HEK293T (cell line): ENCODE measurements around the gene RASA2.
A peak's percentile ranks its signal among the peaks of the same experiment; 100 is the strongest.

Experiments used
- CTCF ChIA-PET: fragments of 350-600 bp; formaldehyde crosslinking; extraction: SDS; loops from one replicate; lab custom pipeline; 2021; ENCODE audit warnings: antibody characterized with exemption, inconsistent platforms; lab: Yijun Ruan, JAX
- POLR2A ChIA-PET: fragments of 350-600 bp; formaldehyde crosslinking; extraction: SDS; loops from one replicate; lab custom pipeline; 2020; ENCODE audit warnings: antibody characterized with exemption, inconsistent platforms; lab: Yijun Ruan, JAX
- DNase-seq: peaks from one replicate; pipeline ENCODE4 v3.0.0; 2012; ENCODE audit warnings: mixed read lengths; ENCODE audit errors: extremely low spot score
- ARNT ChIP-seq: fragments of 450-650 bp; IDR thresholded peaks from 2 replicates; pipeline ENCODE4 v1.6.1; 2017; ENCODE audit warnings: mild to moderate bottlenecking
- BHLHE40 ChIP-seq: fragments of 450-650 bp; IDR thresholded peaks from 2 replicates; pipeline ENCODE4 v1.6.1; 2016; ENCODE audit warnings: mild to moderate bottlenecking, moderate library complexity, borderline replicate concordance
- CTBP1 ChIP-seq: fragments of 450-650 bp; IDR thresholded peaks from 2 replicates; pipeline ENCODE4 v1.6.1; 2016; ENCODE audit warnings: borderline replicate concordance
- ELF4 ChIP-seq: fragments of 450-650 bp; IDR thresholded peaks from 2 replicates; pipeline ENCODE4 v1.6.1; 2017; ENCODE audit warnings: antibody characterized with exemption
- FOXA1 ChIP-seq: fragments of 450-650 bp; IDR thresholded peaks from 2 replicates; pipeline ENCODE4 v1.6.1; 2016; ENCODE audit warnings: mild to moderate bottlenecking
- FOXK2 ChIP-seq: fragments of 450-650 bp; IDR thresholded peaks from 2 replicates; pipeline ENCODE4 v1.6.1; 2016; ENCODE audit warnings: mild to moderate bottlenecking
- FOXM1 ChIP-seq: fragments of 450-650 bp; IDR thresholded peaks from 2 replicates; pipeline ENCODE4 v1.6.1; 2017; ENCODE audit warnings: mild to moderate bottlenecking, borderline replicate concordance
- HDGF ChIP-seq: fragments of 450-650 bp; IDR thresholded peaks from 2 replicates; pipeline ENCODE4 v1.6.1; 2017; ENCODE audit warnings: antibody characterized with exemption, borderline replicate concordance
- L3MBTL2 ChIP-seq: fragments of 450-650 bp; conservative IDR thresholded peaks from 2 replicates; pipeline ENCODE4 v1.6.1; 2016; ENCODE audit warnings: mild to moderate bottlenecking
- LEF1 ChIP-seq: fragments of 450-650 bp; IDR thresholded peaks from 2 replicates; pipeline ENCODE4 v1.6.1; 2017; ENCODE audit warnings: mild to moderate bottlenecking, borderline replicate concordance
- NFRKB ChIP-seq: fragments of 450-650 bp; IDR thresholded peaks from 2 replicates; pipeline ENCODE4 v1.6.1; 2016; ENCODE audit warnings: mild to moderate bottlenecking, moderate library complexity
- PKNOX1 ChIP-seq: fragments of 450-650 bp; IDR thresholded peaks from 2 replicates; pipeline ENCODE4 v1.6.1; 2016
- SP1 ChIP-seq: fragments of 450-650 bp; IDR thresholded peaks from 2 replicates; pipeline ENCODE4 v1.6.1; 2017
- SUZ12 ChIP-seq: fragments of 450-650 bp; IDR thresholded peaks from 2 replicates; pipeline ENCODE4 v1.6.1; 2016; ENCODE audit warnings: mild to moderate bottlenecking
- TARDBP ChIP-seq: fragments of 450-650 bp; IDR thresholded peaks from 2 replicates; pipeline ENCODE4 v1.6.1; 2016
- ZNF384 ChIP-seq: fragments of 450-650 bp; IDR thresholded peaks from 2 replicates; pipeline ENCODE4 v1.6.1; 2016

Gene RASA2

GRCh38 chr3:141449424-141449823, 37.4 kb upstream of the RASA2 start:
- ChIA-PET CTCF (interaction anchor here (0.6 to 1.9 kb wide), 3 partner anchors 89 to 138 kb away, joined by 3 to 9 read pairs (median 4); no protein-coding TSS in a partner anchor), POLR2A (no interaction called here)
- no peak for DNase-seq
- TF ChIP-seq FOXK2 = no peak
- TF ChIP-seq ZNF384 = no peak
- no peak for TF ChIP-seq CTBP1
- no peak for TF ChIP-seq LEF1
- no peak for TF ChIP-seq FOXM1
- no peak for TF ChIP-seq ELF4
- no peak for TF ChIP-seq SUZ12
- TF ChIP-seq PKNOX1 = no peak
- no peak for TF ChIP-seq BHLHE40
- no peak for TF ChIP-seq ARNT
- no peak for TF ChIP-seq SP1
- no peak for TF ChIP-seq NFRKB
- no peak for TF ChIP-seq L3MBTL2
- no peak for TF ChIP-seq HDGF

GRCh38 chr3:141450727-141451375, 36.0 kb upstream of the RASA2 start:
- POLR2A ChIA-PET = interaction anchor here (1.1 kb wide), 1 partner anchor 139 kb away, joined by 3 read pairs; no protein-coding TSS in a partner anchor
- CTCF ChIA-PET = interaction anchor here (0.6 to 0.7 kb wide), 2 partner anchors 82 to 159 kb away, joined by 3 to 7 read pairs; no protein-coding TSS in a partner anchor
- no peak for DNase-seq
- TF ChIP-seq CTBP1 = no peak
- no peak for TF ChIP-seq TARDBP
- TF ChIP-seq ELF4 = no peak
- no peak for TF ChIP-seq BHLHE40
- no peak for TF ChIP-seq ARNT
- TF ChIP-seq FOXM1 = no peak

GRCh38 chr3:141452045-141452444, 34.8 kb upstream of the RASA2 start:
- POLR2A ChIA-PET = interaction anchor here (3.9 kb wide), 1 partner anchor 140 kb away, joined by 25 read pairs; no protein-coding TSS in a partner anchor
- CTCF ChIA-PET = interaction anchor here (0.6 to 2.4 kb wide), 9 partner anchors 8 to 487 kb away, joined by 3 to 12 read pairs (median 3); no protein-coding TSS in a partner anchor
- DNase-seq = no peak
- no peak for TF ChIP-seq ZNF384
- TF ChIP-seq PKNOX1 = 0 out of 2 replicates have a peak, but pooled peaks have one; percentile 6
- no peak for TF ChIP-seq L3MBTL2
- TF ChIP-seq HDGF = no peak

GRCh38 chr3:141452773-141453172, 34.1 kb upstream of the RASA2 start:
- CTCF ChIA-PET = interaction anchor here (0.6 to 2.4 kb wide), 10 partner anchors 10 to 486 kb away, joined by 3 to 12 read pairs (median 4); no protein-coding TSS in a partner anchor
- POLR2A ChIA-PET = interaction anchor here (3.9 kb wide), 1 partner anchor 141 kb away, joined by 25 read pairs; no protein-coding TSS in a partner anchor
- TF ChIP-seq L3MBTL2 (no peak), ARNT (no peak), ELF4 (no peak), TARDBP (no peak), SP1 (no peak), BHLHE40 (no peak), FOXA1 (no peak), LEF1 (no peak), SUZ12 (no peak), FOXM1 (no peak)
- DNase-seq = no peak

GRCh38 chr3:141454054-141454453, 32.8 kb upstream of the RASA2 start:
- no peak for DNase-seq
- ChIA-PET POLR2A (interaction anchor here (0.8 to 3.9 kb wide), 2 partner anchors 94 to 142 kb away, joined by 3 to 25 read pairs; no protein-coding TSS in a partner anchor), CTCF (interaction anchor here (0.8 to 2.6 kb wide), 6 partner anchors 93 to 150 kb away, joined by 4 to 19 read pairs (median 7); no protein-coding TSS in a partner anchor)
- TF ChIP-seq ELF4 (no peak), FOXM1 (no peak), FOXA1 (no peak), L3MBTL2 (no peak), CTBP1 (no peak), TARDBP (no peak), BHLHE40 (no peak), ZNF384 (no peak), PKNOX1 (no peak), HDGF (no peak), LEF1 (no peak), SP1 (no peak), SUZ12 (no peak), NFRKB (no peak), ARNT (no peak), FOXK2 (no peak)
